Keratinocyte (primary cell): Measurements from ENCODE around the gene WBP1. TPM values are rescaled to one million over a fixed set of nuclear protein-coding genes. Genes with fewer than 3 reads are reported as not detected.

ENCODE experiments used
- DNase-seq: peaks from one replicate; pipeline ENCODE4 v3.0.0-alpha.2; 2011; ENCODE audit warnings: low read depth, missing footprints, low spot score
- FAIRE-seq: peaks from 2 replicates; lab custom pipeline; 2011; peaks lifted over from hg19 to GRCh38; lab: Jason Lieb, UNC
- H2AFZ ChIP-seq: 2 replicates; pipeline ENCODE4 v1.6.0; 2012; ENCODE audit warnings: low read length, control low read depth, inconsistent platforms; ENCODE audit not compliant: control insufficient read depth
- H3K27ac ChIP-seq: 2 replicates; pipeline ENCODE4 v1.5.1; 2011; ENCODE audit warnings: low read length; ENCODE audit not compliant: control insufficient read depth, insufficient read depth
- H3K27me3 ChIP-seq: 3 replicates; pipeline ENCODE4 v1.6.0; 2011; ENCODE audit warnings: low read length; ENCODE audit not compliant: control insufficient read depth, insufficient read depth; ENCODE audit errors: extremely low read depth
- H3K36me3 ChIP-seq, 2 experiments: 2 replicates in 1 of 2; 3 replicates in 1 of 2; pipeline ENCODE4 v1.5.1; 2011; ENCODE audit warnings: low read length in 2 of 2, mild to moderate bottlenecking in 1 of 2; ENCODE audit not compliant: control insufficient read depth in 2 of 2, insufficient read depth in 2 of 2; ENCODE audit errors: extremely low read depth in 1 of 2
- H3K4me1 ChIP-seq: 3 replicates; pipeline ENCODE4 v1.5.1; 2011; ENCODE audit warnings: low read length; ENCODE audit not compliant: control insufficient read depth, insufficient read depth; ENCODE audit errors: extremely low read depth
- H3K4me2 ChIP-seq: 3 replicates; pipeline ENCODE4 v1.6.0; 2011; ENCODE audit warnings: low read depth, low read length; ENCODE audit not compliant: control insufficient read depth, insufficient read depth; ENCODE audit errors: extremely low read depth
- H3K4me3 ChIP-seq, 3 experiments: fragments of 200-600 bp in 1 of 3; sonication (generic) in 1 of 3; 2 replicates in 2 of 3; 3 replicates in 1 of 3; pipeline ENCODE4 v1.5.1; 2011 to 2016; ENCODE audit warnings: low read length in 3 of 3, mild to moderate bottlenecking in 3 of 3, control low read depth in 2 of 3, inconsistent platforms in 1 of 3, low read depth in 1 of 3, mixed read lengths in 1 of 3, mixed run types in 1 of 3, moderate library complexity in 1 of 3; ENCODE audit not compliant: control insufficient read depth in 2 of 3, insufficient read depth in 2 of 3; ENCODE audit errors: extremely low read depth in 1 of 3
- H3K79me2 ChIP-seq: 2 replicates; pipeline ENCODE4 v1.6.0; 2012; ENCODE audit warnings: low read length; ENCODE audit not compliant: control insufficient read depth, insufficient read depth
- H3K9ac ChIP-seq: 3 replicates; pipeline ENCODE4 v1.6.0; 2011; ENCODE audit warnings: low read length; ENCODE audit not compliant: control insufficient read depth, insufficient read depth; ENCODE audit errors: extremely low read depth
- H3K9me1 ChIP-seq: 3 replicates; pipeline ENCODE4 v1.6.0; 2011; ENCODE audit warnings: low read length; ENCODE audit not compliant: control insufficient read depth, insufficient read depth; ENCODE audit errors: extremely low read depth
- H3K9me3 ChIP-seq: 2 replicates; pipeline ENCODE4 v1.5.1; 2012; ENCODE audit warnings: low read depth, low read length; ENCODE audit not compliant: control insufficient read depth
- H4K20me1 ChIP-seq: 3 replicates; pipeline ENCODE4 v1.6.0; 2011; ENCODE audit warnings: low read length; ENCODE audit not compliant: control insufficient read depth, insufficient read depth; ENCODE audit errors: extremely low read depth
- CTCF ChIP-seq, 3 experiments: IDR thresholded peaks in 1 of 3; conservative IDR thresholded peaks in 1 of 3; optimal IDR thresholded peaks in 1 of 3; 2 replicates in 2 of 3; 3 replicates in 1 of 3; pipeline versions ENCODE3 to v1.5.1; 2011; ENCODE audit warnings: low read length in 3 of 3, mild to moderate bottlenecking in 3 of 3, moderate library complexity in 2 of 3, control low read depth in 1 of 3, inconsistent platforms in 1 of 3; ENCODE audit not compliant: insufficient read depth in 2 of 3; ENCODE audit errors: extremely low read depth in 1 of 3
- EZH2 ChIP-seq: IDR thresholded peaks from one replicate; pipeline ENCODE4 v1.6.1; 2012; ENCODE audit warnings: inconsistent platforms, mild to moderate bottlenecking, low read length, moderate library complexity
- dilution Hi-C: fragments of 300-500 bp; cut with MboI; formaldehyde crosslinking; loops from one replicate; pipeline ENCODE4 v1.7.0; 2020; ENCODE audit warnings: low sequenced_read_pairs; ENCODE audit not compliant: extremely low pct_ligation_motif_present
- polyA plus RNA-seq, 5 experiments: library from polyadenylated mRNA; depleted of rRNA in 3 of 5; stranded (reverse) in 3 of 5; stranded (forward) in 1 of 5; unstranded in 1 of 5; fragments of >200 nt; gene quantifications; 1 replicate in 1 of 5; 2 replicates in 3 of 5; 3 replicates in 1 of 5; pipeline versions ENCODE4 v1.2.1 to v1.2.3, GENCODE V29; 2011 to 2012; ENCODE audit warnings: missing spikeins in 2 of 5, low read depth in 1 of 5, low replicate concordance in 1 of 5

WBP1 gene
- polyA plus RNA-seq, 1 donor (not counting 4 experiments of a cell fraction or from before 2014, with no cell fraction given), result 75.5 TPM

- DNase-seq (no peak), FAIRE-seq (no peak)
- peaks cover 31 to 45% of the 10 kb centered on the region in 2 experiments for H3K36me3 ChIP-seq
- dilution Hi-C loops, result no loop called here
- H3K9ac ChIP-seq, result no peak overlapping the region
- H3K79me2 ChIP-seq, result peaks cover 12% of the 10 kb centered on the region
- H3K9me1 ChIP-seq, result no peaks in the 10 kb centered on the region
- TF ChIP-seq CTCF (optimal IDR thresholded peaks at IDR 0.05 in 1 of 3, IDR thresholded peaks at IDR 0.05 in 1 of 3, conservative IDR thresholded peaks at IDR 0.05 in 1 of 3; ENCODE audit: extremely low read depth in 1 of 3, insufficient read depth in 2 of 3, low read length in 3 of 3), result no peak
- no peak for TF ChIP-seq EZH2
- no peak overlapping the region for H3K27ac ChIP-seq
- H3K4me3 ChIP-seq, result no peak overlapping the region
- no peak overlapping the region for H3K4me2 ChIP-seq
- H4K20me1 ChIP-seq, result no peaks in the 10 kb centered on the region
- no peaks in the 10 kb centered on the region for H3K9me3 ChIP-seq
- H3K4me1 ChIP-seq, result peaks cover 10% of the 10 kb centered on the region
- H3K27me3 ChIP-seq, result no peaks in the 10 kb centered on the region
- no peak overlapping the region for H2AFZ ChIP-seq
These were observed 31.7 kb downstream of the WBP1 start for GRCh38 chr2:74489906-74490305.

DNA sequence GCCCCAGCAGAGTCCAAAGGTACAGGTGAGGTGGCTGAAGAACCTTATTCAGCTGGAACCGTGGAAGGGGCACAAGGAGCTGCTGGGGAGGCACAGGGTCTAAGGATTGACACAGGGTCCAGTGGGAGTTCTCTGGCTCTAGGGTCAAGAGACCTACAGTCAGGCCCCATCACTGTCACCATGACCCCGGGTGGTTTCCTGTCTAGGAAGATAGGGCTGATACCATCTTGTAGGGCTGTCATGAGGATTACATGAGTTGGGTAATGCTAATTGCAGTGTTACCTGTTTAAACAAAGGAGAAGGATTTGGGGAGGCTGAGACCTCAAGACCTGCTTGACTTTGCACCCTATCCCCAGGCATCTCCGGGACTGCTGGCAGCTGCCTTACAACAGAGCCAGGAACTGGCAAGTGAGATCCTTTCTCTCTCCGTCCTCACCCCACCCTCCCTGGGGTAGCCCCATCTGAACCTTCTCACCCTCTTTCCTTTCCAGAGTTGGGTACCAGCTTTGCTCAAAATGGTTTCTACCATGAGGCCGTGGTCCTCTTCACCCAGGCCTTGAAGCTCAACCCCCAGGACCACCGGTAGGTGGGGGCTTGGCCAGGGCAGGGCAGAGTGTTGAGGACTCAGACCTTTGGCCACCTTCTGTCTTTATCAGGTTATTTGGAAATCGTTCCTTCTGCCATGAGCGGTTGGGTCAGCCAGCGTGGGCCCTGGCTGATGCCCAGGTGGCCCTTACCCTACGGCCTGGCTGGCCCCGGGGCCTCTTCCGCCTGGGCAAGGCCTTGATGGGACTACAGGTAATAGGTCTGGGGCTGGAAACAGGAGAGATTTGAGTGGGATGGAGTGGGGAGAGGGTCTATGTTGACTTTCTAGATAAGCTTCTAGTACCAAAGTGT is 33.7 kb downstream of the WBP1 start:
- Histone ChIP-seq H2AFZ (no peak overlapping the region), H4K20me1 (no peaks in the 10 kb centered on the region), H3K4me2 (no peak overlapping the region), H3K4me3 (no peak overlapping the region), H3K9me1 (no peaks in the 10 kb centered on the region), H3K36me3 (peaks cover 32 to 39% of the 10 kb centered on the region in 2 experiments), H3K79me2 (peaks cover 4% of the 10 kb centered on the region), H3K4me1 (peaks cover 13% of the 10 kb centered on the region), H3K27ac (no peak overlapping the region), H3K9ac (no peak overlapping the region), H3K27me3 (no peaks in the 10 kb centered on the region), H3K9me3 (no peaks in the 10 kb centered on the region)
- TF ChIP-seq CTCF (optimal IDR thresholded peaks at IDR 0.05 in 1 of 3, IDR thresholded peaks at IDR 0.05 in 1 of 3, conservative IDR thresholded peaks at IDR 0.05 in 1 of 3; ENCODE audit: extremely low read depth in 1 of 3, insufficient read depth in 2 of 3, low read length in 3 of 3) (no peak), EZH2 (no peak)
- dilution Hi-C loops, result no loop called here
- FAIRE-seq (no peak), DNase-seq (no peak)
